Parathyroid adenoma (tissue), 2 donors: Measurements from ENCODE around the gene CMC1.

ENCODE experiments used
- H2AFZ ChIP-seq: fragments of 300-600 bp; sonication (generic); one replicate; pipeline ENCODE4 v1.7.0; 2017; ENCODE audit warnings: antibody characterized with exemption, mild to moderate bottlenecking
- H3K27ac ChIP-seq: fragments of 300-600 bp; sonication (generic); one replicate; pipeline ENCODE4 v1.7.0; 2017
- H3K27me3 ChIP-seq: fragments of 300-600 bp; sonication (generic); one replicate; pipeline ENCODE4 v1.7.0; 2017; ENCODE audit warnings: low read length; ENCODE audit not compliant: control insufficient read depth, insufficient read depth
- H3K36me3 ChIP-seq: fragments of 300-600 bp; sonication (generic); one replicate; pipeline ENCODE4 v1.7.0; 2017; ENCODE audit warnings: low read length; ENCODE audit not compliant: control insufficient read depth, insufficient read depth
- H3K4me1 ChIP-seq: fragments of 300-600 bp; sonication (generic); one replicate; pipeline ENCODE4 v1.7.0; 2017; ENCODE audit warnings: control low read depth
- H3K4me2 ChIP-seq: fragments of 300-600 bp; sonication (generic); one replicate; pipeline ENCODE4 v1.7.0; 2017; ENCODE audit warnings: low read length
- H3K4me3 ChIP-seq: fragments of 300-600 bp; sonication (generic); one replicate; pipeline ENCODE4 v1.7.0; 2017; ENCODE audit warnings: low read depth, low read length
- H3K79me2 ChIP-seq: fragments of 300-600 bp; sonication (generic); one replicate; pipeline ENCODE4 v1.7.0; 2017; ENCODE audit warnings: control low read depth
- H3K9ac ChIP-seq: fragments of 300-600 bp; sonication (generic); one replicate; pipeline ENCODE4 v1.7.0; 2017; ENCODE audit warnings: mild to moderate bottlenecking
- H3K9me3 ChIP-seq: fragments of 300-600 bp; sonication (generic); one replicate; pipeline ENCODE4 v1.7.0; 2017; ENCODE audit warnings: low read length; ENCODE audit not compliant: control insufficient read depth
- CTCF ChIP-seq: fragments of 300-600 bp; sonication (generic); IDR thresholded peaks from one replicate; pipeline ENCODE4 v1.7.0; 2017; ENCODE audit warnings: antibody characterized with exemption, mild to moderate bottlenecking
- donor health status: primary hyperparathyroidism.

CMC1 gene

GRCh38 chr3:28300345-28300962, 59.0 kb downstream of the CMC1 start:
- no peaks in the 10 kb centered on the region for H3K4me1 ChIP-seq
- H3K79me2 ChIP-seq: no peaks in the 10 kb centered on the region
- H3K9ac ChIP-seq: no peak overlapping the region
- no peak overlapping the region for H3K27ac ChIP-seq
- no peak overlapping the region for H3K4me2 ChIP-seq
- TF ChIP-seq CTCF: no peak
- H2AFZ ChIP-seq: no peak overlapping the region
- no peak overlapping the region for H3K4me3 ChIP-seq
- no peaks in the 10 kb centered on the region for H3K27me3 ChIP-seq
- H3K9me3 ChIP-seq: no peaks in the 10 kb centered on the region
- no peaks in the 10 kb centered on the region for H3K36me3 ChIP-seq

GRCh38 chr3:28301688-28302087, 60.3 kb downstream of the CMC1 start:
- no peak for TF ChIP-seq CTCF
- Histone ChIP-seq H3K9me3 (no peaks in the 10 kb centered on the region), H3K9ac (no peak overlapping the region), H2AFZ (no peak overlapping the region), H3K4me3 (no peak overlapping the region), H3K79me2 (no peaks in the 10 kb centered on the region), H3K27ac (no peak overlapping the region), H3K36me3 (no peaks in the 10 kb centered on the region), H3K4me1 (no peaks in the 10 kb centered on the region), H3K27me3 (no peaks in the 10 kb centered on the region), H3K4me2 (no peak overlapping the region)

GRCh38 chr3:28308196-28308595, 66.8 kb downstream of the CMC1 start:
- no peak for TF ChIP-seq CTCF
- Histone ChIP-seq H2AFZ (no peak overlapping the region), H3K4me3 (no peak overlapping the region)

GRCh38 chr3:28315711-28316110, 74.3 kb downstream of the CMC1 start:
- Histone ChIP-seq H3K9ac (no peak overlapping the region), H3K27ac (no peak overlapping the region), H3K79me2 (no peaks in the 10 kb centered on the region), H3K27me3 (no peaks in the 10 kb centered on the region), H2AFZ (no peak overlapping the region), H3K4me1 (no peaks in the 10 kb centered on the region), H3K4me3 (no peak overlapping the region), H3K4me2 (no peak overlapping the region), H3K9me3 (no peaks in the 10 kb centered on the region), H3K36me3 (no peaks in the 10 kb centered on the region)
- TF ChIP-seq CTCF: no peak

More at GRCh38 chr3:28308196-28308595, 66.8 kb downstream of the CMC1 start:
- H3K4me2 ChIP-seq: no peak overlapping the region
- H3K9me3 ChIP-seq: no peaks in the 10 kb centered on the region
- no peak overlapping the region for H3K9ac ChIP-seq
- no peaks in the 10 kb centered on the region for H3K79me2 ChIP-seq
- H3K36me3 ChIP-seq: no peaks in the 10 kb centered on the region
- H3K4me1 ChIP-seq: no peaks in the 10 kb centered on the region
- no peak overlapping the region for H3K27ac ChIP-seq
- no peaks in the 10 kb centered on the region for H3K27me3 ChIP-seq

GRCh38 chr3:28316226-28316625, 74.8 kb downstream of the CMC1 start:
- H3K27me3 ChIP-seq: no peaks in the 10 kb centered on the region
- H3K79me2 ChIP-seq: no peaks in the 10 kb centered on the region
- no peak overlapping the region for H3K9ac ChIP-seq
- no peaks in the 10 kb centered on the region for H3K36me3 ChIP-seq
- H2AFZ ChIP-seq: no peak overlapping the region
- H3K9me3 ChIP-seq: no peaks in the 10 kb centered on the region
- no peak overlapping the region for H3K27ac ChIP-seq
- TF ChIP-seq CTCF: no peak
- H3K4me1 ChIP-seq: no peaks in the 10 kb centered on the region
- no peak overlapping the region for H3K4me2 ChIP-seq
- no peak overlapping the region for H3K4me3 ChIP-seq
